Liver (tissue), 9 donors: ENCODE results near the gene AREL1. TPM values are rescaled to one million over a fixed set of nuclear protein-coding genes. Genes with fewer than 3 reads are reported as not detected.
"Not testable (repeated sequence)": the region's sequence is repeated elsewhere in the genome, so short reads cannot be mapped to it uniquely, and the experiment has no call there.

Experiments used
- DNase-seq: peaks from one replicate; pipeline ENCODE4 v3.0.0-alpha.2; 2017; ENCODE audit warnings: low spot score
- H3K27ac ChIP-seq, 2 donors: one replicate each; pipeline ENCODE4 v1.7.0; 2013; ENCODE audit warnings: inconsistent platforms in 2 of 2, low read length in 2 of 2, control low read depth in 1 of 2, low read depth in 1 of 2, mild to moderate bottlenecking in 1 of 2
- H3K27me3 ChIP-seq, 4 donors: one replicate each; pipeline versions ENCODE4 v1.6.1 to v1.7.0; 2013; ENCODE audit warnings: low read length in 3 of 4, inconsistent platforms in 1 of 4, mild to moderate bottlenecking in 1 of 4, moderate library complexity in 1 of 4; ENCODE audit not compliant: control insufficient read depth in 4 of 4, insufficient read depth in 4 of 4
- H3K36me3 ChIP-seq, 4 donors: one replicate each; pipeline versions ENCODE4 v1.6.1 to v1.7.0; 2013; ENCODE audit warnings: low read length in 3 of 4, mild to moderate bottlenecking in 3 of 4, low read depth in 1 of 4, moderate library complexity in 1 of 4; ENCODE audit not compliant: control insufficient read depth in 4 of 4, insufficient read depth in 3 of 4
- H3K4me1 ChIP-seq, 4 donors: one replicate each; pipeline versions ENCODE4 v1.6.1 to v1.7.0; 2013; ENCODE audit warnings: low read length in 3 of 4, mild to moderate bottlenecking in 3 of 4, moderate library complexity in 1 of 4; ENCODE audit not compliant: control insufficient read depth in 4 of 4, insufficient read depth in 4 of 4
- H3K4me3 ChIP-seq, 3 donors: one replicate each; pipeline versions ENCODE4 v1.6.1 to v1.7.0; 2013; ENCODE audit warnings: low read length in 3 of 3, control low read depth in 1 of 3, low read depth in 1 of 3, mild to moderate bottlenecking in 1 of 3
- H3K9ac ChIP-seq, 2 donors: one replicate each; pipeline ENCODE4 v1.7.0; 2013; ENCODE audit warnings: low read length in 2 of 2, mild to moderate bottlenecking in 2 of 2, moderate library complexity in 2 of 2, control low read depth in 1 of 2, low read depth in 1 of 2
- H3K9me3 ChIP-seq, 4 donors: one replicate each; pipeline versions ENCODE4 v1.6.1 to v1.7.0; 2013; ENCODE audit warnings: low read length in 3 of 4; ENCODE audit not compliant: control insufficient read depth in 4 of 4
- EGR1 ChIP-seq, 2 donors: IDR thresholded peaks; 2 replicates each; pipeline ENCODE4 v1.6.1; 2016 to 2018; ENCODE audit warnings: antibody characterized with exemption in 2 of 2, low read depth in 2 of 2
- FOXA1 ChIP-seq: IDR thresholded peaks from 2 replicates; pipeline ENCODE4 v1.6.1; 2016; ENCODE audit warnings: antibody characterized with exemption
- FOXA2 ChIP-seq: IDR thresholded peaks from 2 replicates; pipeline ENCODE4 v1.6.1; 2016; ENCODE audit warnings: antibody characterized with exemption
- GABPA ChIP-seq, 2 donors: IDR thresholded peaks in 1 of 2; conservative IDR thresholded peaks in 1 of 2; 2 replicates each; pipeline ENCODE4 v1.6.1; 2016; ENCODE audit warnings: antibody characterized with exemption in 2 of 2, mild to moderate bottlenecking in 1 of 2, moderate library complexity in 1 of 2
- HNF4A ChIP-seq, 2 donors: conservative IDR thresholded peaks; 2 replicates each; pipeline ENCODE4 v1.6.1; 2016; ENCODE audit warnings: antibody characterized with exemption in 2 of 2, mild to moderate bottlenecking in 2 of 2
- HNF4G ChIP-seq: IDR thresholded peaks from 2 replicates; pipeline ENCODE4 v1.6.1; 2016; ENCODE audit warnings: antibody characterized with exemption
- JUND ChIP-seq, 2 donors: IDR thresholded peaks; 2 replicates each; pipeline ENCODE4 v1.6.1; 2016; ENCODE audit warnings: antibody characterized with exemption in 2 of 2
- NR2F2 ChIP-seq: IDR thresholded peaks from 2 replicates; pipeline ENCODE4 v1.6.1; 2016; ENCODE audit warnings: antibody characterized with exemption
- RAD21 ChIP-seq, 2 donors: IDR thresholded peaks; 2 replicates each; pipeline ENCODE4 v1.6.1; 2016; ENCODE audit warnings: antibody characterized with exemption in 2 of 2, mild to moderate bottlenecking in 2 of 2
- RXRA ChIP-seq, 2 donors: IDR thresholded peaks; 2 replicates each; pipeline ENCODE4 v1.6.1; 2017 to 2018; ENCODE audit warnings: antibody characterized with exemption in 2 of 2, mild to moderate bottlenecking in 1 of 2
- SP1 ChIP-seq: IDR thresholded peaks from 2 replicates; pipeline ENCODE4 v1.6.1; 2018; ENCODE audit warnings: antibody characterized with exemption, mild to moderate bottlenecking
- YY1 ChIP-seq: IDR thresholded peaks from 2 replicates; pipeline ENCODE4 v1.6.1; 2016; ENCODE audit warnings: antibody characterized with exemption, mild to moderate bottlenecking
- WGBS: extraction: QIAGEN DNeasy Blood & Tissue Kit; methylation state at CpG from one replicate; pipeline ENCODE4 v1.1.7; 2013; 5-methylcytosine and 5-hydroxymethylcytosine counted together
- polyA plus RNA-seq, 2 donors: library from polyadenylated mRNA; stranded (reverse) in 1 of 2; unstranded in 1 of 2; fragments of 200-250 nt in 1 of 2; fragments of >200 nt in 1 of 2; fragmentation: Nextera tagmentation in 1 of 2; extraction: Ambion mirVana in 1 of 2; gene quantifications; one replicate each; pipeline versions ENCODE4 v1.2.1 to v1.2.3, GENCODE V29; 2013 to 2015
- total RNA-seq, 2 donors: library from RNA; depleted of rRNA; stranded (reverse); fragments of >200 nt; gene quantifications; one replicate each; pipeline ENCODE4 v1.2.3, GENCODE V29; 2014
- TF ChIP-seq, protein P1 (sequence below): IDR thresholded peaks from 2 replicates; pipeline ENCODE4 v1.6.1; 2016; ENCODE audit warnings: antibody characterized with exemption
- TF ChIP-seq, protein P2 (sequence below): IDR thresholded peaks from 2 replicates; pipeline ENCODE4 v1.6.1; 2016; ENCODE audit warnings: antibody characterized with exemption
- TF ChIP-seq, protein P3 (sequence below): fragments of 150-350 bp; IDR thresholded peaks from 2 replicates; pipeline ENCODE4 v1.5.1; 2017; ENCODE audit warnings: improper control_type of control experiment, low read depth, low read length; ENCODE audit not compliant: missing input control
- TF ChIP-seq, protein P4 (sequence below): IDR thresholded peaks from 2 replicates; pipeline ENCODE4 v1.6.1; 2016; ENCODE audit warnings: antibody characterized with exemption
- donor health status: healthy.
- donor health status: healthy.
- donor health status: healthy.
- donor health status: healthy.
- donor health status: healthy.

AREL1 gene, protein sequence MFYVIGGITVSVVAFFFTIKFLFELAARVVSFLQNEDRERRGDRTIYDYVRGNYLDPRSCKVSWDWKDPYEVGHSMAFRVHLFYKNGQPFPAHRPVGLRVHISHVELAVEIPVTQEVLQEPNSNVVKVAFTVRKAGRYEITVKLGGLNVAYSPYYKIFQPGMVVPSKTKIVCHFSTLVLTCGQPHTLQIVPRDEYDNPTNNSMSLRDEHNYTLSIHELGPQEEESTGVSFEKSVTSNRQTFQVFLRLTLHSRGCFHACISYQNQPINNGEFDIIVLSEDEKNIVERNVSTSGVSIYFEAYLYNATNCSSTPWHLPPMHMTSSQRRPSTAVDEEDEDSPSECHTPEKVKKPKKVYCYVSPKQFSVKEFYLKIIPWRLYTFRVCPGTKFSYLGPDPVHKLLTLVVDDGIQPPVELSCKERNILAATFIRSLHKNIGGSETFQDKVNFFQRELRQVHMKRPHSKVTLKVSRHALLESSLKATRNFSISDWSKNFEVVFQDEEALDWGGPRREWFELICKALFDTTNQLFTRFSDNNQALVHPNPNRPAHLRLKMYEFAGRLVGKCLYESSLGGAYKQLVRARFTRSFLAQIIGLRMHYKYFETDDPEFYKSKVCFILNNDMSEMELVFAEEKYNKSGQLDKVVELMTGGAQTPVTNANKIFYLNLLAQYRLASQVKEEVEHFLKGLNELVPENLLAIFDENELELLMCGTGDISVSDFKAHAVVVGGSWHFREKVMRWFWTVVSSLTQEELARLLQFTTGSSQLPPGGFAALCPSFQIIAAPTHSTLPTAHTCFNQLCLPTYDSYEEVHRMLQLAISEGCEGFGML
- total RNA-seq (10 to 100 TPM; 18.2 to 26.6 TPM), polyA plus RNA-seq (1 to 10 TPM; 5.6 to 8.3 TPM)

DNA sequence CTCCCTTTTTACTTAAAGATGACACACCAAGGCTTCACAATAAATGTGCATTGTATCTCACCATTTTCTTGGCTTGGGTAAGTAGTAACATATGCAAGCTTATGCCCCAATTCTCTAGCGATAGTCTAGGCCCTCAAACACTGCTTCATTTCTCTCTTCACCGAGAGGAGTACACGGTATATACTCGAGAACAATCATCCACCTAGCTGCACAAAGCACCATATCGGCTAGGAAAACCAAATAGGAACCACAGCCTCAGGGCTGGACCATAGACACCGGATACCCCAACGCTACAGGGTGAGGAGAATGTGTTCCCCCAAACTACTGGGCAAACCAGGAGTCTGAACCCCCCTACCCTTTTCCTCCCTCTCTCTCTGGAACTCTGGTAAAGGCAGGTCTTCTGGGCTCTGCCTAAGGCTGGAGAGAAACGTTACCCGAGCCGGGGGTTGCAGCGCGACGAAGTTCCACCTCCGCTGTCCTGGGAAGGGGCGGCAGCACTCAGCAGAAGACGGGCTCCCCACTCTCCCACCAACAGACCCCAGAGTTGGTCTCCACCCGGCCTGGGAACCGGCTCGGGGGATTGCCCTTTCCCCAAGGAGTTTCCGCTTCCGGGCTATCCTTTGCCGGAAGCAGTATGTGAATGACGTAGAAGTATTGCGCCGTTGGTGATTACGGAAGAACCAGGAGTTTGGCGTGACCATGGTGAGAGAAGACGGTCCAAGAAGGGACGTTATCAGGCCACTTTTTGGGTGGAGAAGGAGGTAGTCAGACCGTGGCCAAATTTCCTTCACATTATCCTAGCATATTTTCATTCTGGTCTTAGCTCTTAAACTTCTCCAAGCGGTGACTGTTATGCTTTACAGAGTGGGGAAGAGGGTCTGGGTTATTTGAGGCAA, at the start of gene AREL1, which contains the start of gene FCF1:
AREL1 (minus strand) TSS at position 582 of the 896 bp plus-strand sequence. CDS start 27,465 bp downstream, outside the sequence.
FCF1 (plus strand) TSS at position 646 of the 896 bp plus-strand sequence; CDS start at position 700, 54 bp downstream.
- no peaks in the 10 kb centered on the region for H3K27me3 ChIP-seq
- peak within 1 kb of the TSS; percentile 33 to 45 for H3K27ac ChIP-seq
- H3K4me3 ChIP-seq = peak within 1 kb of the TSS; percentile 67 to 84 (median 77)
- under 1% methylated on average over 31 of the region's 31 CpGs for WGBS
- TF ChIP-seq, protein P1, sequence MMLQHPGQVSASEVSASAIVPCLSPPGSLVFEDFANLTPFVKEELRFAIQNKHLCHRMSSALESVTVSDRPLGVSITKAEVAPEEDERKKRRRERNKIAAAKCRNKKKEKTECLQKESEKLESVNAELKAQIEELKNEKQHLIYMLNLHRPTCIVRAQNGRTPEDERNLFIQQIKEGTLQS = no peak
- TF ChIP-seq RAD21 (IDR thresholded peaks at IDR 0.05) (peak; percentile 40 to 49), GABPA (IDR thresholded peaks at IDR 0.05 in 1 of 2, conservative IDR thresholded peaks at IDR 0.05 in 1 of 2) (peak; percentile 99 to 100), EGR1 (IDR thresholded peaks at IDR 0.05; ENCODE audit: low read depth in 2 of 2) (peak; percentile 28 to 37), FOXA1 (no peak), RXRA (IDR thresholded peaks at IDR 0.05) (peak; percentile 31 to 53), YY1 (peak; percentile 52)
- TF ChIP-seq, protein P2, sequence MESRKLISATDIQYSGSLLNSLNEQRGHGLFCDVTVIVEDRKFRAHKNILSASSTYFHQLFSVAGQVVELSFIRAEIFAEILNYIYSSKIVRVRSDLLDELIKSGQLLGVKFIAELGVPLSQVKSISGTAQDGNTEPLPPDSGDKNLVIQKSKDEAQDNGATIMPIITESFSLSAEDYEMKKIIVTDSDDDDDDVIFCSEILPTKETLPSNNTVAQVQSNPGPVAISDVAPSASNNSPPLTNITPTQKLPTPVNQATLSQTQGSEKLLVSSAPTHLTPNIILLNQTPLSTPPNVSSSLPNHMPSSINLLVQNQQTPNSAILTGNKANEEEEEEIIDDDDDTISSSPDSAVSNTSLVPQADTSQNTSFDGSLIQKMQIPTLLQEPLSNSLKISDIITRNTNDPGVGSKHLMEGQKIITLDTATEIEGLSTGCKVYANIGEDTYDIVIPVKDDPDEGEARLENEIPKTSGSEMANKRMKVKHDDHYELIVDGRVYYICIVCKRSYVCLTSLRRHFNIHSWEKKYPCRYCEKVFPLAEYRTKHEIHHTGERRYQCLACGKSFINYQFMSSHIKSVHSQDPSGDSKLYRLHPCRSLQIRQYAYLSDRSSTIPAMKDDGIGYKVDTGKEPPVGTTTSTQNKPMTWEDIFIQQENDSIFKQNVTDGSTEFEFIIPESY = peak; percentile 48
- peak; percentile 84 for DNase-seq
- H3K4me1 ChIP-seq = peaks cover 2 to 29% (median 24%) of the 10 kb centered on the region in 4 donors
- peak within 1 kb of the TSS; percentile 71 to 97 for H3K9ac ChIP-seq
- H3K9me3 ChIP-seq = no peaks in the 10 kb centered on the region
- H3K36me3 ChIP-seq = peaks cover 2 to 20% (median 8%) of the 10 kb centered on the region in 4 donors

DNA sequence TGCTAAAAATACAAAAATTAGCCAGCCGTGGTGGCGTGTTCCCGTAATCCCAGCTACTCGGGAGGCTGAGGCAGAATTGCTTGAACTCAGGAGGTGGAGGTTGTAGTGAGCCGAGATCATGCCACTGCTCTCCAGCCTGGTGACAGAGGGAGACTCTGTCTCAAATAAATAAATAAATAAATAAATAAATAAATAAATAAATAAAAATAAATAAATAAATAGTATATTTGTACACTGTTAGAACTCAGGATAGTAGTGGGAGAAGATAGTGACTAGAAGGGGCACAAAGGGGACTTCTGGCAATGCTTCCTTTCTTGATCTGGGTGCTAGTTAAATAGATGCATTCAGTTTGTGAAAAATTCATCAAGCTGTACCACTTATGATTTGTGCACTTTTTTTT, 45.6 kb upstream of the AREL1 start:
- not testable (repeated sequence) for H3K4me3 ChIP-seq, H3K4me1 ChIP-seq, H3K27me3 ChIP-seq, DNase-seq, H3K9me3 ChIP-seq, H3K36me3 ChIP-seq, H3K27ac ChIP-seq, H3K9ac ChIP-seq
- WGBS = 93% methylated on average over 5 of the region's 5 CpGs

DNA sequence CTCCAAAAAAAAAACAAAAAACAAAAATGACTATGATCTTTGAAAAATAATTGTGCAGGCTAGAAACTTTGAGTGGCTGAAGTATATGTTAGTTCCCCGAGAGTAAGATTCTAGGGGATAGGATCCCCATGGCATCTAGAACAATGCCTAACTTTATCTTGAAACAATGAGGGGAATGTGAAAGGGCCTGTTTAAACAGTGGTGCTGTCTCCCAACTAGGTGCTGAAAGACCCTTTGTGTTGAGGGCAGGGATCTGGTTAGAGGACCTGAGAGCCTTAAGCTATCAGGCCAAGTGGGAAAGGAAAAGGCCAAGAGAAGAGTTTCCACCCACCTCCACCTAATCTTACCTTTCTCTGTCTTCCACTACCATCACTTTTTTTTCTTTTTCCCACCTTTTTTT, 43.4 kb upstream of the AREL1 start:
- H3K27me3 ChIP-seq = no peaks in the 10 kb centered on the region
- H3K9me3 ChIP-seq = no peaks in the 10 kb centered on the region
- no peaks in the 10 kb centered on the region for H3K4me1 ChIP-seq
- H3K36me3 ChIP-seq = no peaks in the 10 kb centered on the region
- H3K4me3 ChIP-seq = no peak overlapping the region
- H3K9ac ChIP-seq = no peak overlapping the region
- no peak for DNase-seq
- no peak overlapping the region for H3K27ac ChIP-seq
- 95% methylated on average over 1 of the region's 1 CpG for WGBS
- no peak for TF ChIP-seq RXRA (IDR thresholded peaks at IDR 0.05)
- no peak for TF ChIP-seq RAD21 (IDR thresholded peaks at IDR 0.05)
- TF ChIP-seq HNF4G = no peak
- no peak for TF ChIP-seq SP1
- TF ChIP-seq FOXA2 = no peak
- TF ChIP-seq JUND (IDR thresholded peaks at IDR 0.05) = no peak
- TF ChIP-seq HNF4A (conservative IDR thresholded peaks at IDR 0.05) = no peak
- no peak for TF ChIP-seq YY1
- no peak for TF ChIP-seq GABPA (IDR thresholded peaks at IDR 0.05 in 1 of 2, conservative IDR thresholded peaks at IDR 0.05 in 1 of 2)
- no peak for TF ChIP-seq EGR1 (IDR thresholded peaks at IDR 0.05; ENCODE audit: low read depth in 2 of 2)
- TF ChIP-seq, protein P3, sequence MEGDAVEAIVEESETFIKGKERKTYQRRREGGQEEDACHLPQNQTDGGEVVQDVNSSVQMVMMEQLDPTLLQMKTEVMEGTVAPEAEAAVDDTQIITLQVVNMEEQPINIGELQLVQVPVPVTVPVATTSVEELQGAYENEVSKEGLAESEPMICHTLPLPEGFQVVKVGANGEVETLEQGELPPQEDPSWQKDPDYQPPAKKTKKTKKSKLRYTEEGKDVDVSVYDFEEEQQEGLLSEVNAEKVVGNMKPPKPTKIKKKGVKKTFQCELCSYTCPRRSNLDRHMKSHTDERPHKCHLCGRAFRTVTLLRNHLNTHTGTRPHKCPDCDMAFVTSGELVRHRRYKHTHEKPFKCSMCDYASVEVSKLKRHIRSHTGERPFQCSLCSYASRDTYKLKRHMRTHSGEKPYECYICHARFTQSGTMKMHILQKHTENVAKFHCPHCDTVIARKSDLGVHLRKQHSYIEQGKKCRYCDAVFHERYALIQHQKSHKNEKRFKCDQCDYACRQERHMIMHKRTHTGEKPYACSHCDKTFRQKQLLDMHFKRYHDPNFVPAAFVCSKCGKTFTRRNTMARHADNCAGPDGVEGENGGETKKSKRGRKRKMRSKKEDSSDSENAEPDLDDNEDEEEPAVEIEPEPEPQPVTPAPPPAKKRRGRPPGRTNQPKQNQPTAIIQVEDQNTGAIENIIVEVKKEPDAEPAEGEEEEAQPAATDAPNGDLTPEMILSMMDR = no peak
- TF ChIP-seq, protein P4, sequence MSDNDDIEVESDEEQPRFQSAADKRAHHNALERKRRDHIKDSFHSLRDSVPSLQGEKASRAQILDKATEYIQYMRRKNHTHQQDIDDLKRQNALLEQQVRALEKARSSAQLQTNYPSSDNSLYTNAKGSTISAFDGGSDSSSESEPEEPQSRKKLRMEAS = no peak
- TF ChIP-seq, protein P2 = no peak
- no peak for TF ChIP-seq NR2F2
- no peak for TF ChIP-seq FOXA1
